ENCODE data around the gene DMRT1. TPM values are rescaled to one million over a fixed set of nuclear protein-coding genes. Genes with fewer than 3 reads are reported as not detected.

The DMRT1 gene
- total RNA-seq, 1 experiment from 2014 or later: 0.47 TPM

DNA sequence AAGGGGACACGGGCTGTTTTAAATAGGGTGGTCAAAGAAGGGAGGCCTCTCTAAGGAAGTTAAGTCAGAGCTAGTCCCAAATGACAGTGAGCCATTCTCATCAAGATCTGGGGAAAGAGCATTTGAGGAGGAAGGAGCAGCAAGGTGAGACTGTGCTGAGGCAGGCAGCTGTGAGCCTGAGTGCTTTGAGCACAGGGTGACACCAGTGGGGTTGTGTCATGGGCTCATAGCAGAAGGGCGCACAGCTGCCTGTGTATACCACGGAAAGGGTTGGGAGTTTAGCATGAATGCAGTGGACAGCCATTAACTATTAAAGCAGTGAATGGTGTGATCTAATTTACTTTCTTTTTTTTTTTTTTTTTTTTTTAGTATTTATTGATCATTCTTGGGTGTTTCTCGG lies 19.2 kb downstream of the DMRT1 start:
- intact Hi-C loops (cut with micrococcal nuclease): no loop called here
- H3K9me3 ChIP-seq (ENCODE audit: control insufficient read depth in 1 of 2, insufficient read depth in 1 of 2, low read depth in 1 of 2, low read length in 2 of 2): no peaks in the 10 kb centered on the region
- no peak for DNase-seq (ENCODE audit: low read depth, low spot score)
- ChIA-PET POLR2A (no interaction called here), RAD21 (ENCODE audit: low non-redundant PET in 1 of 2, low total read pairs in 2 of 2, uncharacterized antibody in 2 of 2, unreplicated experiment in 2 of 2) (no interaction called here), CTCF (no interaction called here)
- no peak overlapping the region for H3K27ac ChIP-seq (ENCODE audit: low read depth, low read length)
- no peak overlapping the region for H3K4me2 ChIP-seq (ENCODE audit: low read length)
- H3K79me2 ChIP-seq (ENCODE audit: insufficient read depth, low read length): no peaks in the 10 kb centered on the region
- H2AFZ ChIP-seq (ENCODE audit: low read depth, low read length, poor library complexity, severe bottlenecking): no peak overlapping the region
- ATAC-seq: no peak
- no peaks in the 10 kb centered on the region for H3K27me3 ChIP-seq (ENCODE audit: insufficient read depth, low read length)
- no peak overlapping the region for H3K4me3 ChIP-seq (replicated peaks in 1 of 2; ENCODE audit: low read depth in 1 of 2, low read length in 2 of 2)
- no TSS peak for BruUV-seq (replicated peaks)
- TF ChIP-seq YY1 (IDR thresholded peaks at IDR 0.05; ENCODE audit: extremely low read depth, insufficient replicate concordance, low read depth, low read length) (no peak), ELF1 (IDR thresholded peaks at IDR 0.05; ENCODE audit: borderline replicate concordance, low read depth) (no peak), POLR2A (IDR thresholded peaks at IDR 0.05; ENCODE audit: borderline replicate concordance, extremely low read depth, insufficient read depth, insufficient read length) (no peak), SIN3A (IDR thresholded peaks at IDR 0.05; ENCODE audit: low read depth) (no peak), MAX (IDR thresholded peaks at IDR 0.05) (no peak), EZH2phosphoT487 (IDR thresholded peaks at IDR 0.05; ENCODE audit: borderline replicate concordance) (no peak), SP1 (IDR thresholded peaks at IDR 0.05; ENCODE audit: low read depth) (no peak), EGR1 (IDR thresholded peaks at IDR 0.05; ENCODE audit: low read depth) (no peak), CTCF (IDR thresholded peaks at IDR 0.05 in 2 of 3, conservative IDR thresholded peaks at IDR 0.05 in 1 of 3; ENCODE audit: borderline replicate concordance in 1 of 3, insufficient read depth in 1 of 3, low read depth in 2 of 3, low read length in 2 of 3) (no peak), CEBPB (IDR thresholded peaks at IDR 0.05; ENCODE audit: low read depth) (no peak), JUND (IDR thresholded peaks at IDR 0.05) (no peak), EZH2 (IDR thresholded peaks at IDR 0.05) (no peak), ZNF274 (IDR thresholded peaks at IDR 0.05; ENCODE audit: low read depth, low read length) (no peak), ZFX (IDR thresholded peaks at IDR 0.05) (no peak), SRF (IDR thresholded peaks at IDR 0.05; ENCODE audit: low read depth) (no peak), FOSL1 (IDR thresholded peaks at IDR 0.05; ENCODE audit: low read depth) (no peak)
- TF ChIP-seq, protein P1, sequence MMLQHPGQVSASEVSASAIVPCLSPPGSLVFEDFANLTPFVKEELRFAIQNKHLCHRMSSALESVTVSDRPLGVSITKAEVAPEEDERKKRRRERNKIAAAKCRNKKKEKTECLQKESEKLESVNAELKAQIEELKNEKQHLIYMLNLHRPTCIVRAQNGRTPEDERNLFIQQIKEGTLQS (IDR thresholded peaks at IDR 0.05): no peak
- TF ChIP-seq, protein P2, sequence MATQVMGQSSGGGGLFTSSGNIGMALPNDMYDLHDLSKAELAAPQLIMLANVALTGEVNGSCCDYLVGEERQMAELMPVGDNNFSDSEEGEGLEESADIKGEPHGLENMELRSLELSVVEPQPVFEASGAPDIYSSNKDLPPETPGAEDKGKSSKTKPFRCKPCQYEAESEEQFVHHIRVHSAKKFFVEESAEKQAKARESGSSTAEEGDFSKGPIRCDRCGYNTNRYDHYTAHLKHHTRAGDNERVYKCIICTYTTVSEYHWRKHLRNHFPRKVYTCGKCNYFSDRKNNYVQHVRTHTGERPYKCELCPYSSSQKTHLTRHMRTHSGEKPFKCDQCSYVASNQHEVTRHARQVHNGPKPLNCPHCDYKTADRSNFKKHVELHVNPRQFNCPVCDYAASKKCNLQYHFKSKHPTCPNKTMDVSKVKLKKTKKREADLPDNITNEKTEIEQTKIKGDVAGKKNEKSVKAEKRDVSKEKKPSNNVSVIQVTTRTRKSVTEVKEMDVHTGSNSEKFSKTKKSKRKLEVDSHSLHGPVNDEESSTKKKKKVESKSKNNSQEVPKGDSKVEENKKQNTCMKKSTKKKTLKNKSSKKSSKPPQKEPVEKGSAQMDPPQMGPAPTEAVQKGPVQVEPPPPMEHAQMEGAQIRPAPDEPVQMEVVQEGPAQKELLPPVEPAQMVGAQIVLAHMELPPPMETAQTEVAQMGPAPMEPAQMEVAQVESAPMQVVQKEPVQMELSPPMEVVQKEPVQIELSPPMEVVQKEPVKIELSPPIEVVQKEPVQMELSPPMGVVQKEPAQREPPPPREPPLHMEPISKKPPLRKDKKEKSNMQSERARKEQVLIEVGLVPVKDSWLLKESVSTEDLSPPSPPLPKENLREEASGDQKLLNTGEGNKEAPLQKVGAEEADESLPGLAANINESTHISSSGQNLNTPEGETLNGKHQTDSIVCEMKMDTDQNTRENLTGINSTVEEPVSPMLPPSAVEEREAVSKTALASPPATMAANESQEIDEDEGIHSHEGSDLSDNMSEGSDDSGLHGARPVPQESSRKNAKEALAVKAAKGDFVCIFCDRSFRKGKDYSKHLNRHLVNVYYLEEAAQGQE (IDR thresholded peaks at IDR 0.05; ENCODE audit: low read depth): no peak
- TF ChIP-seq, protein P3, sequence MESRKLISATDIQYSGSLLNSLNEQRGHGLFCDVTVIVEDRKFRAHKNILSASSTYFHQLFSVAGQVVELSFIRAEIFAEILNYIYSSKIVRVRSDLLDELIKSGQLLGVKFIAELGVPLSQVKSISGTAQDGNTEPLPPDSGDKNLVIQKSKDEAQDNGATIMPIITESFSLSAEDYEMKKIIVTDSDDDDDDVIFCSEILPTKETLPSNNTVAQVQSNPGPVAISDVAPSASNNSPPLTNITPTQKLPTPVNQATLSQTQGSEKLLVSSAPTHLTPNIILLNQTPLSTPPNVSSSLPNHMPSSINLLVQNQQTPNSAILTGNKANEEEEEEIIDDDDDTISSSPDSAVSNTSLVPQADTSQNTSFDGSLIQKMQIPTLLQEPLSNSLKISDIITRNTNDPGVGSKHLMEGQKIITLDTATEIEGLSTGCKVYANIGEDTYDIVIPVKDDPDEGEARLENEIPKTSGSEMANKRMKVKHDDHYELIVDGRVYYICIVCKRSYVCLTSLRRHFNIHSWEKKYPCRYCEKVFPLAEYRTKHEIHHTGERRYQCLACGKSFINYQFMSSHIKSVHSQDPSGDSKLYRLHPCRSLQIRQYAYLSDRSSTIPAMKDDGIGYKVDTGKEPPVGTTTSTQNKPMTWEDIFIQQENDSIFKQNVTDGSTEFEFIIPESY (IDR thresholded peaks at IDR 0.05; ENCODE audit: extremely low read depth, insufficient replicate concordance, low read length): no peak
- no peaks in the 10 kb centered on the region for H3K36me3 ChIP-seq (ENCODE audit: control insufficient read depth in 1 of 2, insufficient read depth in 2 of 2, low read length in 2 of 2)
- H3K9me2 ChIP-seq (ENCODE audit: insufficient read depth): no peaks in the 10 kb centered on the region
- H3K9ac ChIP-seq (ENCODE audit: low read length): no peak overlapping the region
- H3K4me1 ChIP-seq (ENCODE audit: control insufficient read depth in 1 of 2, insufficient read depth in 2 of 2, low read length in 2 of 2): no peaks in the 10 kb centered on the region
- H4K20me1 ChIP-seq (ENCODE audit: insufficient read depth): no peaks in the 10 kb centered on the region
